ENCODE data around the gene SLC22A15.
"Not testable (repeated sequence)": the region's sequence is repeated elsewhere in the genome, so short reads cannot be mapped to it uniquely, and the experiment has no call there.

SLC22A15 gene

DNA sequence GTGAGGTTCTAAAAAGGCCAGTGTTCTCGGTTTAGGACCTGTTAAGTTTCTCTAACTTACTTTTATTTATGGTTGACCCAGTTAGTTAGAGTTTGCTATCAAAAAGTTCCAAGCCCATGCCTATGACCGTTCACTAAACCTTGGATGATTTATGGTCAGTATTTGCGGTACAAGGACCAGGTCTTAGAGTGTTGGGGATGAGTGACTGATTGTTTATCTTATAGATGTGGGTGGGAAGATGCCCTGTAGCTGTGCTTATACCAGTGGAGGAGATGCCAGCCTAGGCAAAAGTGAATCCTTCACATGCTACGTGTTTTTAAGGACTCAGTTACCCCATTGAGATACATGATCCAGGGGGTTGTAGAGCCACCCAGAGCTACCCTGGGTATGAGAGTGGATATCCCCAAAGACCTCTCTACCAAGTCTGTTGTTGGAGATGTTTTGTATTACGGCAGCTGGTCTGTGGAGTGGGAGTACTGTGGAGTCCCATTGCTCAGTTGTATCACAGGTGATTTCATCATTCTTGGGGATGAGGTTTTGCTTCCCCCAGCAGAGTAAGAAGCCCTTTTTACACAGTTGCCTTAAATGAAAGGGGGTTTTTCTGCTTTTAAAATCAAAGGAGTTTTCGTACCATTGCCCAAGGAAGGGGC, 2.1 kb downstream of the SLC22A15 start:
- DNase-seq = peak in 3 of 42 donors; percentile 11 to 49 (median 39)
- intact Hi-C loops (cut with DNase I) = loop anchor here (5.0 kb wide), 1 partner anchor 141 kb away; no protein-coding TSS in a partner anchor

DNA sequence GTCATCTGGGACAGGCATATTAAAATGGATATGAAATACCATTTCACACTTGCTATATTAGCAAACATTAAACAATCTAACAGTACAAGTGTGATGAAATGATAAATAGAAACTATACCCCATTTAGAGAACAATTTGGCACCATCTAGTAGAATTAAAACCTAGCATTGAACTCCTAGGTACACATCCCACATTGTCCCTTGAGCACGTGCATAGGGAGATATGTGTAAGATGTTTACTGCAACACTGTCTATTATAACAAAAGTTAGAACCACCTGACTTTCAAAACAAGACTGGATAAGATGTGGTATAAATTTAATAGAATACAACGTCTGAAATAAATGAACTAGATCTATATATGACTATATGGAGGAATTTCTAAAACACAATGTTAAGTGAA, 3.8 kb downstream of the SLC22A15 start:
- intact Hi-C loops (cut with DNase I) = no loop called here

DNA sequence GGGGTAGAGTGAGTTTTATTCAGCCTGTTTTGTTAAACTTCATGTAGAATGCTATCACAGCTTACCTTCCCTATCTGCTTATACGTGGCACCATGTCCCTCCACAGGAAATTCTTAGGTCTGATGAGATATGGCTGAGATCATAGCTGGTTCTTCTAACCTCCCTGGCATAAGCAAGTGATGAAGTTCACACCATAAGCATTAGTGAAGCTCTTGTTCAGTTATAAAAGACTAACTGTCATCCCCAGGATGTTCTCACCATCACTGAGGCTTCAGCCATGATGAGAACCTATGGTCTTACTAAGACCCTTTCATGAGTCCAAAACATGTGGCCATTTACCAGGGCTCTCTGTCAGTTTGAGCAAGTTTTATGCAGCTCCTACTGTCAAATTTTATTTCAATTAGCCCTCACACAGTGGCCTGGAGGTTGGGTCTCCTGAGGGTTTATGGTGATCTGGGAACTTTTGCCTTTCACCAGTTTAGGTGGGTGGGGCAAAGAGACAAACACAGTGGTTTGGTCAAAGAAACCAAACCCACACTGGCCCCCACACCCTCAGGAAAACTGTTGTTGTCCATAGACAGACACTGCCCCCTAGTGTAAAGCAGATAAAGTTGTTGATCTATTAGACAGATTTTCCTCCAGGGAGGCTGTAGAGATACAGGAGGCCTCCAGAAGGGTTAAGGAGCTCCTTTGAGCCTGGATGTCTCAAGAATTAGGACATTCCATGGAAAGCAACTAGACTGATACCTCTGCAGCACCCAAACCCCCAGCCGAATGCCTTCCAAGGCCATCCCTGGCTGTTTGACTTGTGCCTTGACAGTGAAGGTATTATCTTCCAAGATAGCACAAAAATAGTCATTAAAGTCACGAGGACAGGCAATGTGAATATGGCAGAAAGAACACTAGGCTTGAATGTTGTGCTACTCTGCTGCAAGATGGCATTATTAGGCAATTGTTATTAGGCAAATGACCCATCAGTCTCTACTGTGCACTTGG, 5.0 kb downstream of the SLC22A15 start:
- intact Hi-C loops (cut with DNase I) = no loop called here
- DNase-seq = peak in 26 of 42 donors; percentile 29 to 81 (median 51)

More for the DNA sequence above, 3.8 kb downstream of the SLC22A15 start:
- no peak for DNase-seq

DNA sequence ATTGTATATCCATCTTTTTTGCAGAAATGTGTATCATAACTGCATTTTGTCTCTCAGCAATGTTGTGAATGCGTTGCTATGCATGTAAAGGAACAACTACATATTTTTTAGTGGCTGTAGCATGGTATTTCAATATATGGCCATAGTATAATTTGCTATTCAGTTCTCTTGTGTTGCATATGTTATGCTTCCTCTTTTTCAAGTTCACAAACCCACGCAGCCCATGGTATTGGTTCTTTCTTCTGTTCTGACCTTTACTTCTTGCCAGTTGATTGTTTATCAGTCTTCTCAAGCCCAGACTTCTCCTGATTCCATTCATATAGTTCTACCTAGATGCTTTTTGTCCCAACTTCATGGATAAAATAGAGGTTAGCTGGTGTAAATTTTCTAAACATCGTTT, 6.1 kb downstream of the SLC22A15 start:
- intact Hi-C loops (cut with DNase I) = no loop called here
- no peak for DNase-seq

DNA sequence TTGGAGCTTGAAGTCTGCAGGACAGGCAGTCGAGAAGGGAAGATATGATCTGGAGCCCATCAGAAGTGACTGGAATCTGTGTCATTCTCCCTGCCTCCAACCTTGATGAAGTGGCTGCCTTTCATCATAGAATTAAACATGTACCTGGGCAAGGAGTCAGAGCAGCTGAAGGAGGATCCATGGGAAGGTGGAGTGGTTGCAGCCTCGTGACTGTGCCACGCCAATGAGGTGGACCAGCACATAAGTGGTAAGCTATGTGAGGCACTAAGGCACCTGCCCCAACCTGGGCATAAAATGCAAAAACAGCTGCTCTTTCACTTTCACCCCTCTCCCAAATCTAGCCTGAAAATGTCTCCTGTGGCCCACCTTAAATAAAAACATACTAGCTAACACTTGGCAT, 7.3 kb downstream of the SLC22A15 start:
- intact Hi-C loops (cut with DNase I) = no loop called here

DNA sequence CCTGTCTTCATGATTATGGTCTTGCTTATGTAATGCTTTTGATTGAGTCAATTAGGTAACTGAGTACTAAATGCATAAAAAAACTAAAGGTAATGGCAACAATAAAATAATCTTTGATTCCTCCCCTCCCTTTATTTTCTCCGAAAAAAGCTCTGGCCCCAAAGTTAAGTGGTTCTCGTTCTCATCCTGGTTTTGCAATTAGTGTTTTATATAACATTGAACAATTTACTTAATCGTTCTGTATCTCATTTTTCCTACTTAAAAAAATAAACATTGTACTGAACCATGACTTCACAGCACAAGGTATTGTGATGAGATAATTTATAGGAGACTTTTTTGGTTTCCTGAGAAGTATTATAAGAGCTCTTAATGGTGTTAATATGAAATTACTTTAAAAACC, 11.3 kb downstream of the SLC22A15 start:
- intact Hi-C loops (cut with DNase I) = no loop called here

More for the DNA sequence above, 7.3 kb downstream of the SLC22A15 start:
- DNase-seq = no peak

DNA sequence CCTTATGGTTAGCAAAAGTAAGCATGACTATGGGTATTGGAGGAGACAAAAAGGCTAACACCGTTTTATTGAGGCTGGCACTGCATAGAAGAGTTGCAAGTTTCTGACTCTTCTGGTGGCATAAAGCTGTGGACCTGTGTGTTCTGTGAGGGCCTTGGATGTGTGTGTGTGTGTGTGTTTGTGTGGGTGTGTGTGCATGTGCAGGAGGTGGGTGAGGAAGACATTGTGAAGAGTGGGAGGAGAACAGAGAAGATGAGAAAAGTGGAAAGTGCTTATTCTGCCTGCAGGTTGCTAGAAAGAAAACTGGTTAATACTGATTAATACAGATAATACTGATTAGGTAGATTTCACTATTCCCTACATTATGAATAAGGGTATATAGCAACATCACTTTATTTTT, 12.6 kb downstream of the SLC22A15 start:
- DNase-seq = peak in 1 of 42 donors; percentile 50
- intact Hi-C loops (cut with DNase I) = no loop called here

More for the DNA sequence above, 11.3 kb downstream of the SLC22A15 start:
- DNase-seq = no peak

DNA sequence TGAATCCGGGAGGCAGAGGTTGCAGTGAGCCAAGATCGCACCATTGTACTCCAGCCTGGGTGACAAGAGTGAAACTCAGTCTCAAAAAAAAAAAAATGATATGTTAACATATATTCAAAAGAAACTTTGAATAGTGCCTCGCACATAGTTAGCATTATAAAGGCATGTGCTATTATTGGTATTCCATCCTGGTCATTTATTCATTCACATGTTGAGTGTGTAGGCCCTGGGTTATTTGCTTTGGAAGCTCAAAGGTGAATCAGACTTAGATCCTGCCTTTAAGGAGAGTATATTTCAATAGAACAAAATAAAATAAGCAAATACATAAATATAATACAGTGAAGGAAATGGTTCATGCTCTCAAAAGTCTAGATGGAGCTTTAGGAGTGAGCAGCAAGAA, 13.4 kb downstream of the SLC22A15 start:
- no peak for DNase-seq
- intact Hi-C loops (cut with DNase I) = no loop called here

DNA sequence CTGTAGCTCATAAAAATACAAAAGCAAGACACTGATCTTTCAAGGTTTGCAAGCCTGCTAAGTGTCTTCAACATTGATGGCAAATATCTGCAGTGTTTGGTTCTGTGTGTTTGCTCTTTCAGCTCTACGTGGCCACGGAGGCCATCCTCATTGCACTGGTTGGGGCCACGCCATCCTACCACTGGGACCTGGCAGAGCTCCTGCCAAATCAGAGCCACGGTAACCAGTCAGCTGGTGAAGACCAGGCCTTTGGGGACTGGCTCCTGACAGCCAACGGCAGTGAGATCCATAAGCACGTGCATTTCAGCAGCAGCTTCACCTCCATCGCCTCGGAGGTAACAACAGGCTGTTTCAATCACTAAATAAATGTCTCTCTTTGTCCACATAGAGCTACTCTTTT, 15.6 kb downstream of the SLC22A15 start:
- intact Hi-C loops (cut with DNase I) = no loop called here
- peak in 8 of 42 donors; percentile 16 to 62 (median 34) for DNase-seq

DNA sequence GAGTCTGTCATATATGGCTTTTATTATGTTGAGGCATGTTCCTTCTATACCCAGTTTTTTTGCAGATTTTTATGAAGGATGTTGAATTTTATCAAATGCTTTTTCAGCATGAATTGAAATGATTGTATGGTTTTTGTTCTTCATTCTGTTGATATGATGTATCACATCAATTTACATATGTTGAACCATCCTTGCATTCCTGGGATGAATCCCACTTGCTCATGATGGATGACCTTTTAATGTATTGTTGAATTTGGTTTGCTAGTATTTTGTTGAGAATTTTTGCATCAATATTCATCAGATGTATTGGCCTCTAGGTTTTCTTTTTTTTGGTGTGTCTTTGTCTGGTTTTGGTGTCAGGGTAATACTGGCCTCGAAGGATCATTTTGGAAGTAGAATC, 21.6 kb downstream of the SLC22A15 start:
- DNase-seq; intact Hi-C loops (cut with DNase I): not testable (repeated sequence)

DNA sequence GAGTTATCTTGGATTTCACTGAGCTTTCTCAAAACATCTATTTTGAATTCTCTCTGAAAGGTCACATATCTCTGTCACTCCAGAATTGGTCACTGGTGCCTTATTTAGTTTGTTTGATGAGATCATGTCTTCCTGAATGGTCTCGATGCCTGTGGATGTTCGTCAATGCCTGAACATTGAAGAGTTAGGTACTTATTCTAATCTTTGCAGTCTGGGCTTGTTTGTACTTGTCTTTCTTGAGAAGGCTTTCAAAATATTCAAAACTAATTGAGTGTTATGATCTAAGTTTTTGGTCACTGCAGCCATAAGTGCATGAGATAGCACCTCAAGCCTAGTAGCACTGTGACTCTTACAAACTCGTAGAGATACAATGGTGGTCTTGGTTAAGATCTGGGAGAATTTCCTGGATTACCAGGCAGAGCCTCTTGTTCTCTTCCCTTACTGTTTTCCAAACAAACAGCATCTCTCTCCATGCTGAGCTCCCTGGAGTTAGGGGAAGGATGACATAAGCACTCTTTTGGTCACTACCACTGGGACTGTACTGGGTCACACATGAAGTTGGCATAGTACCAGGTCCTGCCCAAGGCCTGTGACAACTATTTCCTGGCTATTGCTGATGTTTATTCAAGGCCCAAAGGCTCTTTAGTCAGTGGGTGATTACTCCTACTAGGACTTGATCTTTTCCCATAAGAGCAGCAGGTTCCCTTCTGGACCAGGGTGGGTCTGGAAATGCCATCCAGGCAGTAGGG, 25.6 kb downstream of the SLC22A15 start:
- intact Hi-C loops (cut with DNase I) = no loop called here
- peak in 6 of 42 donors; percentile 32 to 63 (median 35) for DNase-seq

DNA sequence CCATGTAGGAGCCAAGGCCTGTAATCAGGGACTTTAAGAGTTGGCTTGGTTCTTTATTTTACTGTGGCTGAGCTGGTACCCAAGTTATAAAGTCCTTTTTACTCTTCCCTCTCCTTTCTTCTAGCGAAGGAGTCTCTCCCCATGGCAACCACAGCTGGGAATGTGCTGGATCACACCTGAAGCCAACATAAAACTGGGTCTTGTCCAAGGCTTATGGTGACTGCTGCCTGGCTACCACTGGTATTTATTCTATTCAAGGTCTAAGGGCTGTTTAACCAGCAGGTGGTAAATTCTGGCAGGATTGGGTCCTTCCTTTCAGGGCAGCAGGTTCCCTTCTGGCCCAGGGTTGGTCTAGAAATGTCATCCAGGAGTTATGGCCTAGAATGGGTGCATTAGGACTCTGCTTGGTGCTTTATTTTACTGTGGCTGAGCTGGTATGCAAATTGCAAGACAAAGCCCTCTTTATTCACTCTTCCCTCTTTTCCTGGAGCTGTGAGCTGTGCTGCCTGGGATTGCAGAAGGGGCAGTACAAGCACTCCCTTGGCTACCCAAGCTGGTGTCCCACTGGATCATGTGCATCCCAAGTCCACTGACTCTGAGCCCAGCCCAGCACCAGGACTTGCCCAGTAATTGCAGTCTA, 26.6 kb downstream of the SLC22A15 start:
- DNase-seq = peak in 40 of 42 donors; percentile 17 to 88 (median 70)
- intact Hi-C loops (cut with DNase I) = no loop called here

DNA sequence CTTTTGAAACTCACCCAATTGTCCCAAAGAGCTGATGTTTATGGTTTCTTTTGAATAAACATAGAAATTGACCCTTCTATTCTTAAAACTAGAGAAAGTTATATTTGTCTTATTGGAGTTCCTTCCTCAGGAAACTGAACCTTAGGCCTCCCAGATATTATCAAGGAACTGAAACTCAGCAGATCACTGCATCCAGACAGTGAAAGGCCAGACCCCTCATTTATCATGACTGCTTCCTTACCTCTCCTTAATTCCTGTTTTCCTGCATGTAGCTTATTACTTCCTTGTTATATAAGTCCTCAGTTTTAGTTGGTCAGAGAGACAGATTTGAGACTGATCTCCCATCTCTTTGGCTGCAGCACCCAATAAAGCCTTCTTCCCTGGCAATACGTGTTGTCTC, 27.5 kb downstream of the SLC22A15 start:
- intact Hi-C loops (cut with DNase I) = no loop called here
- DNase-seq = no peak

DNA sequence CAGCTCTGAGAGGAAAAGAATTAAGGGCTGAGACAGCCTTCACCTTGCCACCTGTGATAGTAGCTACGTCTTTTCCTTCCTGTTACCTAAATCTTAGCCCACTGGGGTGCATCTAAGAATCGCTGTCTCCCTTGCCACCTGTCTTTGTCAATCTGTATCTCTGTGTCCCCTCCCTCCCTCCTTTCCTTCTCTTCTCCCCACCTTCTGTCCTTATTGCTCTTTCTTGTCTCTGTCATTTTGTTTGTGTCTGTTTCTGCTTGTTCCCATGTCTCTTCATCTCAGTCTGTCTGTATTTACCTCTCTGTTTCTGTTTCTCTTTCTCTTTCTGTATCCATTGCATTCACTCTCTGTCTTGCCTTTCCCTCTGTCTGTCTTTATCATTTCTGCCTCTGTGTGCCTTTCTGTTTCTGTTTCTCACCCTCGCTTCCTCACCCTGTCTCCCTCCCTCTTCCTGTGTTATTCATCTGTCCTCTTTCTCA, 30.2 kb downstream of the SLC22A15 start:
- intact Hi-C loops (cut with DNase I) = no loop called here
- no peak for DNase-seq

DNA sequence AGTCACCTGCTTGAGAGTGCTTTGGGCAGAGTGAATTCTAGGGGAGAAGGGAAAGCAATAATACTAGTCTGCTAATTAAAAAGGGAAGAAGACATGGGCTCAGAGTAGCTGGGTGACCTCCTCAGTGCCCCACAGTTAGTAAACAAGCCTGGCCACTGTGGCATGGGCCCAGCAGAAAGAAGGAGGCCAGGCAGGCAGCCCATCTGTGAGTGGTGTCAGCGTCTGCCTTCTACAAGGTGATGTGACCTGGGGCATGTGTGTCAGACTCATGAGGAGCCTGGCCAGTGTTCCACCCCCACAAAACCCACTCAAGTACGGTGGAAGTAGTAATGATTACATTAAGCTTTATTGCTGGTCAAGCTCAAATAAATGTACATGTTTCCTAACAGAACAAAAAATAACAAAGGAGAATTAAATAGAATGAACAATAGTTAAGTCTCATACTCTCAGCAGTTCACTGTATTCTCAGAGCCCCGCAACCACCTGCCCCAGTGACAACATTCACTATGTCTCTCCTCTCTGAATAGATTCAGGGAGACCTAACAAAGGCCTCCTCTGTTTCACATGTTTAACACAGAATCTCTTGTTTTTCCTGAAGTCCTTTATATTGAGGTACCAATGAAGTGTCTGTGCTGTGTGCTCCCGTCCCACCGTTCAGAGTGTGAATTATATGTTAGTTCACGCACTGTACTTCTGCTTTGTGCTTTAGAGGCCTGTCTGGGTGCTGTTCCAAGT, 32.5 kb downstream of the SLC22A15 start:
- peak in 37 of 42 donors; percentile 10 to 80 (median 59) for DNase-seq
- intact Hi-C loops (cut with DNase I) = no loop called here

DNA sequence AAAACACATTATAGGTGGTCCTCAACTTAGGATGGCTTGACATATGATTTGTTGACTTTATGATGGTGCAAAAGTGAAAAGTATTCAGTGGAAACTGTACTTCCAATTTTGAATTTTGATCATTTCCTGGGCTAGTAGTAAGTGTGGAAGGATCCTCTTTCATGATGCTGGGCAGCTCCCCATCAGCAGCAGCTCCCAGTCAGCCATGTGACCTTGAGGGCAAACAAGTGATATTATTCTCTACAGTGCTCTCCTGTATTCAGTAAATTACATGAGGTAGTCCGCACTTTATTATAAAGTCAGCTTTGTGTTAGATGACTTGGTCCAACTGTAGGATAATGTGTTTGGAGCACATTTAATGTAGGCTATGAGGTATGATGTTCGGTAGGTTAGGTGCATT, 36.4 kb downstream of the SLC22A15 start:
- intact Hi-C loops (cut with DNase I) = no loop called here
- DNase-seq = peak in 15 of 42 donors; percentile 25 to 70 (median 39)

DNA sequence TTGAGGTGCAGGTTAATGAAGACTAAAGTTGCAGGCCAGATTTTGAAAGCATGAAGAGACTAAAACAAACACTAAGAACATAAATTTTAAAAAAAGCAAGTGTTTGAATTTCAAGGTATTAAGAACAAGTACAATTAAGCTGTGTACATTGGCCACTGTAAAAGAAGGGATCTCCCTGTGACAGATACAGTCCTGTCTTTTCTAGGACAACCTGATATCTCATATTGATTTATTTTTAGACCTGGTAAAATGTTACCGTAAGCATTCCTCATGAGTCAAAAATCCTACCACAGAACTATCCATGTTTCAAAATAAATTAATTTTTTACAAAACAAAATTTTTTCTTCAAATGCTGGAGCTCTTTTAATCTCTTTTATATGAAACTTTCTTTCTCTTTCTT, 39.4 kb downstream of the SLC22A15 start:
- intact Hi-C loops (cut with DNase I) = no loop called here
- DNase-seq = no peak

DNA sequence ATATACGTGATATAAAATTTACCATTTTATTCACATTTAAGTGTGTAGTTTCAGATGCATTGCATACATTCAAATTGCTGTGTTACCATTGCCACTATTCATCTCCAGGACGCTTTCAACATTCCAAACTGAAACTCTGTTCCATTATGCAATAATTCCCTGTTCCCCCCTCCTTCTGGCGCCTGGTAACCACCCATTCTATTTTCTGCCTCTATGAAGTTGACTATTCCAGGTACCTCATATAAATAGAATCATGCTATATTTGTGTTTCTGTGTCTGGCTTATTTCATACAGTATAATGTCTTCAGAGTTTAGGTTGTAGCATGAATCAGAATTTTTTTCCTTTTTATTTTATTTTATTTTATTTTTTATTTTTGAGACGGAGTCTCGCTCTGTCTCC, 41.7 kb downstream of the SLC22A15 start:
- intact Hi-C loops (cut with DNase I) = no loop called here
- DNase-seq = no peak

Measured in head of caudate nucleus (tissue), 42 donors.